SKM-1 (cell line): ENCODE measurements around the gene COL27A1.

ENCODE experiments used
- DNase-seq: peaks from one replicate; lab custom pipeline; 2025; ENCODE audit not compliant: unreplicated experiment; lab: John Stamatoyannopoulos, UW

COL27A1 gene

DNA sequence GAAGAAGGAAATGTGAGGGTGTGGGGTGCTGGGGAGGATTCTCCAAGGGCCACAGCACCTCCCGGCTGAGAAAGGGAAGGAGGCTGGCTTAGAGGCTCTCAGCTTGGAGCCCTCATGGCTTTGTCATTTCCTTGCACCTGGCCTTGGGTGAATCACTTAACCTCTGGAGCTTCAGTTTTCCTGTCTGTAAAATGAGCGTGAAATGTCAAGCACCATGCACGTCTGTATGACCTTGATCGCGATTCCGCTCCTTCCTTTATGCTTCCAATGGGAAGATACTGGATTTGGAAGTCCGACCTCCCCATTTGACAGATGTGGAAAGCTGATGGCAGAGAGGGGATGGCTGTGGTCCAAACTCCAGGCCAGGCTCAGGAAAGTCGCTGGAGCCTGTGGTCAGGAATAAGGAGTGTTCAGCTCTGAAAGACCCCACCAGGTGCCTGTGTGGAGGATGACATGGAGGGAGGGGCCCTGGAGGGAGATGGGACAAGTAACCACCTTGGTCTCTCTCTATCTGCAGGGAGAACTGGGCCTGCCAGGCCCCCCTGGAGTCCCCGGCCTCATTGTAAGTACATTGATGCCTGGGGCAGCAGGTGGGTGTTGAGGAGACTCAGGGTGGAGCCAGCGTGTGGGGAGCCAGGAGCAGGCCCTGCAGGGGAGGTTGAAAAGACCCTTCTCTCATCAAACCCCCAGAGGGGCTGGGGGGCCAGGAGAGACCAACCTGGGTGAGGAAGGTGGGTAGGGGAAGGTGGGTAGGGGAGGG is 66.5 kb downstream of the COL27A1 start:
- no peak for DNase-seq

DNA sequence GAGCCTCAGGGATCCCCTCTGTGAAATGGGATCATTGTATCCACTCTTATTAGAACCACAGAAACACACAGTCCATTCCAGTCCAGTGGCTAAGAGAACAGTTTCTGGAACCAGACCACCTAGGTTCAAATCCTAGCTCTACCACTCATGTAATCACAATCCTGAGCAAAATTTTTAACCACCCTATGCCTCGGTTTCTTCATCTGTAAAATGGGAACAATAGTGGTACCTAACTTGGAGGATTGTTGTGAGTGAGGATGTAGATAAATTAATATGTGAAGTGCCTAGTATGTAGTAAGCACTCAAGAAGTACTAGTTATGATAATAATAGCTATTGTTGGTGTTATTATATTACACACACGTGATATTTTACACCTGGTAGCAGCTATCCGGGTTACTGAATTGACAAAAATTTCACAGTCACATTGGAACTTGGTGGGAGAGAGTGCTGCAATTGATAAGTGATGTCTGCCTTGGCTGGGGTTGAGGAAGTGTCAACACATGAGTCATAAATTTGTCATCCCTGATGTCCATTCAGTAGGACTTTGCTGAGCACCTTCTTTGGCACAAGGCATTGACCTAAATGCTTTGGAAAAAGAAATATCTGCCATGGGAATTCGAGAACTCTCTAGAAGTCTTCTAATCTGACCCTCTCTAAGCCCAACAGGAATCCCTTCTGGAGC is 68.4 kb downstream of the COL27A1 start:
- no peak for DNase-seq

GRCh38 chr9:114224247-114224610 is 68.9 kb downstream of the COL27A1 start:
- DNase-seq = no peak

GRCh38 chr9:114225561-114226212 is 70.3 kb downstream of the COL27A1 start:
- DNase-seq = no peak

DNA sequence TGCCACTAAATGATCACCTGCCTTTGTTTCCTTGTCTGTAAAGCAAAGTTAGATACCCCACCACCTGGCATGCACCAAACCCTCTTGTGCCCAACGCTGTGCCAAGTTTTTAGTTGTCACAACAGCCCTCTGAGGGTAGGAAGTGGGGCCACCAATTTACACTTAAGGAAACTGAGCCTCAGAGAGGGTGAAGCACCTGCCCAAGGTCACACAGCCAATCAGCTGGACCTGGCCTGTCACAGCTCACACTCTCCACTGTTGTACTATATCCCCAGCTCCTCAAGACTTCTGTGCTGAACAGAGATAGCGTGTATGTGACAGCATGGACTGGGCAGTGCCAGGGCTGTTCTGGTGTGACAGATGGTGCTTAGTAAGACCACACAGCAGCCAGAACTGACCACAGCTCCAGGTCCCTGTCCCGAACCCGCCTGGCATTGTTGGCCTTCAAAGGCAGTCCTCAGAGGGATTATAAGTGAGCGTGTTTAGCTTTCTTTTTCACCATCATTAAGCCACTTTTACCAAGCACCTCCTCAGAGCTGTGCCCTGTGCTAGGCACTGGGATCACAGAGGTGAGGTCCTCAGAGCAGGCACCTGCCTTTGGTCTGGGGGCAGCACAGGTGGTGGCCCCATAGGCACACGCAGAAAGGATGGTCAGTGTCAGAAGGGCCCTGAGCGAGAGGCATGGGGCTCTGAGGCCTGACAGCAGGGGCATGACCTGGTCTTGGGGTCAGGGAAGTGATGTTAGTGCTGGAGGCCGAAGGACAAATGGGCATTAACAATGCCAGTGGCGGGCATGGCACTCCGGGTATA is 71.1 kb downstream of the COL27A1 start:
- no peak for DNase-seq

GRCh38 chr9:114227288-114228015 is 72.1 kb downstream of the COL27A1 start:
- DNase-seq = no peak

DNA sequence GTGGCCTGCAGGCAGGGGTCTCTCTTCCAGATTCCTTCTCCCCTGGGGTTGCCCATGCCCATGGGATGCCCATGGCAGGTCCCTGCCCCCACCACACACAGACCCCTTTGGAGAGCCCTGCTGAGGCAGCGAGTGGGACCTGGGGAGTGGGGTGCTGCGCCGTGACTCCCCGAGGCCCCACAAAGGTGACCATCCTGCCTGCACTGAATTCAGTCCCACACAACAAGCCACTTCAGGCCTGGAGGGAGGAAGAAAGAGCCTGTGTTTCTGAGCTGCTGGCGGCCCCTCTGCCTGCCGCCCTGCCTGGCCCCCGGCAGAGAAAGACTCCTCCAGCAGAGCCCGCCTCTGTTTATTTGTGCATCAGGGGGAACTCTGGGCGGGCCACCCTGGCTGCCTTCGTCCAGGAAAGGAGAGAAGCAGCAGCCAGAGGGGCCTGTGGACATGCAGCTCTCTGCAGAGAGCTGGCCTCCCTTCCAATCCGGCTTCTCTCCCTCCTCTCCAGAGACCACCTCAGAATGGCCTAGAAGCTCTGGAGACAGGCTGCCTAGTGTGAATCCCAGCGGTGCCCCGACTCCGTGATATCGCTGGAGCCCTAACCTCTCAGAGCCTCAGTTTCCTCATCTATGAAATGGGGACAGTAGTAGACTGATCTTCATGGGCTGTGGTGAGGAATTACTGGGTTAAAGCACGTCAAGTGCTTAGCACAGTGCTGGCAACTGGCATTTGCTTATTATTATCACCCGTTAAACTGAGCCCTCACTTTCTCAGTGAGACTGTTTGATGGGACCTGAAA is 72.9 kb downstream of the COL27A1 start:
- no peak for DNase-seq

DNA sequence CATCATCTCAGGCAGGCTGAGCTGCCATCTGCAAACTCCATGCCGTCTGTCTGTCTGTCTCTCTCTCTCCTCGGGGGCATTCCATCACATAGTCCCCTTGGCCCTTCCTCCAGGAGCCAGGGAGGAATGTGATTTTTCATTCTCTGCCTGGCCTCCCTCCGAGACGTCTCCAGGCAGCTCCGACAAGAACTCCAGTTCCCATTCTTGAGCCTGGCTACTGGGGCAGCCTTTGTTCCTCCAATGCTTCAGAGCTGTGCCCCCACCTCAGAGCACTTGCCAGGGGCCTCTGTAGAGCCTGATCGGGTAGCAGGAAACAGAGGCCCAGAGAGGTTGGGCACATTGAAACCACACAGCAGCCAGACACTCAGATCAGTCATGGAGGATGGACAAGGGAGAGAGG is 74.0 kb downstream of the COL27A1 start:
- no peak for DNase-seq

DNA sequence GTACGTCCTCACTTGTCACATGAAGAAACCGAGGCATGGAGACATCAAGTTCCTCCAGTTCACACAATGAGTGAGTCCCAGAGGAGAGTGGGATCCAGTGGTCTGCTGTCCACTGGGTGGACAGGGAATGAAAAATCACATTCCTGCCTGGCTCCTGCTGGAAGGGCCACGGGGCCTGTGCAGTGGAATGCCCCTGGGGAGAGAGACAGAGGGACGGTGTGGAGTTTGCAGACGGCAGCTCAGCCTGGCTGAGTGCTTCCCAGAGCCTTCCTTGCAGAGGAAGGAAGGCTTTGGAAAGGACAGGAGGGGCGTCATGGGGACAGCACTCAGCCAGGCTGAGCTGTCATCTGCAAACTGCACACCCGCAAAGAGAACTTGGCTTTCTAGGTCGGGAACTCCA is 74.7 kb downstream of the COL27A1 start:
- no peak for DNase-seq

DNA sequence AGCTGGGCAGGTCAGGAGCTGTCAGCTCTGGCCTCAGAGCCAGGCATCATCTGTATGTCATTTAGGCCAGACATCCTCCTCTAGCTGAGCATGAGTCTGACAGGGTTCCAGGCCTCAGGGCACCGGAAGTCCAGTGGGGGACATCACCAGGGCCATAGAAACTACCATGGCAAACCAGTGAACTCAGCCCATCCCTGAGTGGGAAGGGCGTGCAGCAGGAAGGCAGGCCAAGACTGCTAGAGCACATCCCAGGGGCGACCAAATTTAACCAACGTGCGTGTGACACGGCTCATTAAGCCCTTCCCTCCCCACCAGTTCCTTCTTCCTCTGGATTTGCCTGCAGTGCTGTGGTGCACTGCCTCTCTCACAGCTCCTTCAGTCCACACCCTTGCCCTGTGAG is 75.9 kb downstream of the COL27A1 start:
- no peak for DNase-seq

DNA sequence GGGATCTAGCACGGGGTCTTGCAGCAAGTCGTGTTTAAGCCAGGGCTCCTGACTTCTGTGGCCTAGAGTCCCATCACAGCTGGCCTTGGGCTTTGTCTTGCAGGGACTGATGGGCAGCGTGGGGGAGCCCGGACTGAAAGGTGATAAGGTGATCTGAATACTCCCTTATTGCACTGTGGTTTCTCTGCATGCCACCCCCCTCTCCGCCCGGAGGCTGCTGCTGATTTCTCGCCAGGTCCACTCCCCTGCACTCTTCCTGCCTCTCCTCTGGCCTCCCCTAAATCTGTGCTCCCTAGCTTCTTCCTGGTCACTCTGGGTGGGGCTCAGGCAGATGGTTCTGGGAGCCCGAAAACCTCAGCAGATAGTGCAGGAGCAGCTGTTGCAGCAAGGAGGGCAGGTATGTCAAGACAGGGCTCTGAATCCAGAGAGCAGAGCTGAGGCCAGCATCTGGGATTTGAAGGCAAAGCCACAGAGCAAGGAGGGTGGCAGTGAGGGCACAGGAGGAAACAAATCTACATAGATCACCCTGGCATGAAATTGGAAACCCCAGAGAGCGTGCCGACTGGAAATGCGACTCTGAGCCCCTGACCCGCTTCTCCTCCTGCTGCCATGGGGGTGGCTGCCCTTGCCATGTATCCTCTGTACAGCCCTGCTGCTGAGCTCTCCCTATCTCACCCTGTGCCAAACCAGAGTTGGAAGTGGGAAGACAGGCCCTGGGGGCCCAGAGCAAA is 76.5 kb downstream of the COL27A1 start:
- DNase-seq = no peak

- no peak for DNase-seq
Measured at GRCh38 chr9:114233491-114234185, 78.3 kb downstream of the COL27A1 start.

DNA sequence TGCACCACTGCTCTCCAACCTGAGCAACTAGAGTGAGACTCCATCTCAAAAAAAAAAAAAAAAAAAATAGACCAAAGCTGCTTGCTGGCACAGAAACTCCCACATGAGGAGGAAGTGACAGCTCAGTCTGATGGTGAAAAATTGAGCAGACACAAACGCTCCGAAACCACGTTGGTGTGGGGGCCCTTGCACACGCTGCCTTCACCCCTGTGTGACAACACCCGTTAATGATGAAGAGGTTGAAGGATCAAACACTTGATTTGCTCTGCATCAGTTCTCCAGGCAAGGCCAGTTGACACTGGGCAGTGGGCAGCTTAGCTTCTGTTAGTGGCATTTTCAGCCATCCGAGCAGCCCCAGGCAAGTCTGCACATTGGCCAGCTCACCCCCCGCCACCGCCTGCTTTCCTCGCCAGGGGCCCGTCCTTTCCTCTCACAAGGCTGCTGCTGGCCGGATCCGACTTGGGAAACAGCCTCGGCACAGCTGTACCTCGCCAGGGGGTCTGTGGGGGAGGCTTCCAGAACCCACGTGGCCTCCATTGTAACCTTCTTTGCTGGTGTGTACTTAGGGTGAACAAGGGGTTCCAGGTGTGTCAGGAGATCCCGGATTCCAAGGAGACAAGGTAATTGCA is 79.8 kb downstream of the COL27A1 start:
- DNase-seq = no peak

- no peak for DNase-seq
Measured at GRCh38 chr9:114236391-114237138, 81.2 kb downstream of the COL27A1 start.

- no peak for DNase-seq
Measured at GRCh38 chr9:114237247-114237646, 81.9 kb downstream of the COL27A1 start.

GRCh38 chr9:114237781-114238180 is 82.4 kb downstream of the COL27A1 start:
- no peak for DNase-seq

DNA sequence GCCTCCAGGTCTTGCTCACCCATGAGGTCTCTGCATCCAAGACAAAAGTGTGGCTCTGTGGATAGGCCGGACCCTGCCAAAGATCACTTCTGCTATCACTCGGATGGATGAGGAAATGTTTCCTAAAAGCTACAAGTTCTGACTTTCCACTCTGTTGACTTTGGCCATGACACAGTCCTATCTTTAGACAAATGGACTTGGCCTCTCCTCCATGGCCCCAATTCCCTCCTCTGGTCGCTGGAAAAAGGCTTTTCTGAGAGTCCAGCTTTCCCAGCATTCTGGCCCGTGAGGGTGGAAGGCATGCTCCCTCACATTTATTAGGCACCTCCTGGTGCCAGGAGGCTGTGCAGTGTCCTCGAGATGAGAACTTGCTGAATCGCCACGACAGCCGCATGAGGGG is 83.1 kb downstream of the COL27A1 start:
- DNase-seq = no peak
